GM18517 (cell line): ENCODE measurements around the gene METTL2B.
A peak's percentile ranks its signal among the peaks of the same experiment; 100 is the strongest.

Source experiments
- ATAC-seq: cut with Tn5 transposase; IDR thresholded peaks from one replicate; pipeline ENCODE4 v1.9.1; 2021; ENCODE audit warnings: mild to moderate bottlenecking, moderate library complexity; ENCODE audit not compliant: unreplicated experiment

Gene METTL2B, protein sequence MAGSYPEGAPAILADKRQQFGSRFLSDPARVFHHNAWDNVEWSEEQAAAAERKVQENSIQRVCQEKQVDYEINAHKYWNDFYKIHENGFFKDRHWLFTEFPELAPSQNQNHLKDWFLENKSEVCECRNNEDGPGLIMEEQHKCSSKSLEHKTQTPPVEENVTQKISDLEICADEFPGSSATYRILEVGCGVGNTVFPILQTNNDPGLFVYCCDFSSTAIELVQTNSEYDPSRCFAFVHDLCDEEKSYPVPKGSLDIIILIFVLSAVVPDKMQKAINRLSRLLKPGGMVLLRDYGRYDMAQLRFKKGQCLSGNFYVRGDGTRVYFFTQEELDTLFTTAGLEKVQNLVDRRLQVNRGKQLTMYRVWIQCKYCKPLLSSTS

DNA sequence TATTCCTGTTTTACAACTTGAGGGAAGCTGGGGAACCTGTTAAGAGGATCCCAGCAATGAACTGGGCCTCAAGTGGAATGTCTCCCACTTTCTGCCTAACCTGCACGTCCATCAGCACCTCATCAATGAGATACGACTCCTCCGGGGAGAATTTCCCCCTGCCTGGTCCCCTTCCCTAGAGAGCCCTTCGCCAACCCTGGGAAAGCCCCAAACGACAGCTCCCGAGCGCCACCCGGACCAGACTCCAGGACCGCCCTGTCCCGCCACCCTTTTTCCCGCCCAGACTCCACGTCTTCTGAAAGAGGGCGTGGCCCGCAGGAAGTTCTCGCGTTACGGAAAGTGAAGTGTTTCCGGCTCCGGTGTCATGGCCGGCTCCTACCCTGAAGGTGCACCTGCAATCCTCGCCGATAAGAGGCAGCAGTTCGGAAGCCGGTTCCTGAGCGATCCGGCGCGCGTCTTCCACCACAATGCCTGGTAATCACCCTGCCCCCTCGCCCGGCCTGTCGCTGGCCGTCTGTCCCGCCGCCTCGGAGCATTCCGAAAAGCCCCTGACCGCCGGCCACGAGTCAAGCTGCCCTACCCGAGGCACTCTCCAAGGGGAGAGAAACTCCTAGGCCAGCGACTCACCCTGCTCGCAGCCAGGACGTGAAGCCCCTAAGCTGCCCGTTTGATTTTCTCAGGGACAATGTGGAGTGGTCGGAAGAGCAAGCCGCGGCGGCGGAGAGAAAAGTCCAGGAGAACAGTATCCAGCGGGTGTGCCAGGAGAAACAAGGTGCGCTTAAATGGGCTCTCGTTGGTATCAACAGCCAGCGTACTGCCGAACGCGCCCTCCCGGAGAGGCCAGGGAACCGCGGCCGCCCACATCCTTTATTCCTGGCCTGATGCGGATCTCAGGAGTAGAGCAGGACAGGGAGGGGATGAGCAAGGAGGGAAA, at the start of gene METTL2B:
TSS of gene METTL2B (plus strand) at position 347 of the 934 bp plus-strand sequence. CDS start at position 365, 18 bp downstream.
- ATAC-seq = peak; percentile 88

DNA sequence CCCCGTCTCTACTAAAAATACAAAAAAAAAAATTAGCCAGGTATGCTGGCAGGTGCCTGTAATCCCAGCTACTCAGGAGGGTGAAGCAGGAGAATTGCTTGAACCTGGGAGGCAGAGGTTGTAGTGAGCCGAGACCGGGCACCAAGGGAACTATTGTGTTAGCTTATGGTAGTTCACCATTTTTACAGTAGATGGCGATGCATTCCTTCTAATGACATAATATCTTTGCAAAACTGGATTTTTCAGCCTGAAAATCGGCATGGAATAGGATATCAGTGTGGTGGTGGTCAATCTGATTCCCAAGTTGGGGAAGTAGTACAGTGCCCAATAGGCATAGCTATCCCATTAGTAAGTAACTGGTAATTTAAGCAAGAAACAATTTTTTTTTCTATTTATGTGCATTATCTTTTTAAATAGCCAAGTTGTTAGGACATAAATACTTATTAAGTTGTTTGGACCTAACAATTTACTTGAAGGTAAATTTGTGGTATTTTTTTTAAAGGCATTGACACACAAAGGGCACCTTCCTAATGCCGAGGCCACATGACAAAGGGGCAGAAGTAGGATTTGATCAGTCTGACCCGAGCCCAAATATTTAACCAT, 49.2 kb upstream of the METTL2B start:
- ATAC-seq = no peak

DNA sequence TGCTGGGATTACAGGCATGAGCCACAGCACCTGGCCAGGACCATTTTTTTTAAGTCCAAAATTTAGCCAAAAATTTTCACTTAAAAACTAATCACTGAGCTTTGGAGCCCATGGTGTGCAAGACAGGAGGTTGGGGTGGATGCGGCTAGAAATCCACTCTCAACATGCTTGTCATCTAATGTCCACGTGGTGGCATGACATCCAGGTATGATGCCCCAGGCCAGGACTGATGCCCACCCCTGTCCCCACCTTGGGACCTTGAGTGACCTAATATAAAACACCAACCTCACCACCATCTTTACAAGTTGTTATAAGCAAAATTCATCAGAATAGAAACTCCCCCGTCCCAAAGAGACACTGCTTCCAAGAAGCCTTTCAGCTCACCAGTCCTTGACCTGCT, 46.3 kb upstream of the METTL2B start:
- no peak for ATAC-seq

DNA sequence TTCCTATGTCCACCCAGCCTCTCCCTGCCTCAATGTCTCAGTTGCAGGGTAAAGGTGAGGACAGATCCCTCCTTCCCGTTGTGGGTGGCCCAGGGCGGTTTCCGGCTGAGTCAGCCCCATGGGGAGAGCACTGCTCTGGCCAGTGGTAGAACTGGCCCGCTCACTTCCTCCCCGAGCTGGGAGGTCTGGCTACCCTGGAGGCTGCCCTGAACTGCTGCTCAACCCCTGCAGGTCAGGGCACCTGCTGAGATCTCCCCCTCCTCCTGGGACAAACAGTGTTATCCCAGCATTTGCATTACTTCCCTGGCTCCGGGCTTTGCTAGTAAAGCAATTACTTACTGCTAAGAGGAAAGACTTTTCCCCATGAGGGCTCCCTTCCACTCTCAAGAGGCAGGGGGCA, 45.3 kb upstream of the METTL2B start:
- no peak for ATAC-seq

DNA sequence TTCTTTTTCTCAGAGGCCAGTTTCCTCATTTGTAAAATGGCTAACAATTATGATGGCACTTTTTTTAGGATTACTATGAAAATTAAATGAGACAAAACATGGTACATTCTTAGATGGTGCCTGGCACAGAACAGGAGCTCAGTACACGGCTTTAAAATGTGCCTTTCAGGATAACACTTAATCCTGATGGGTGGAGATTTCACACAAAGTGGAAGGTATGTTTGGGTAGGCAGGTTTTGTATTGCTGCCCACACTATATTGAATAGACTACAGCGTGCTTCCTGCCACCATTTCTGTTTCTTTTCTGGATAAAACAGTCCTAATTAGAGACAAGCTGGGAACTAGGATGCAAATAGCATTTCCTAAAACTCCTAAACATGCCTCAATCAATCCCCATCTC, 44.8 kb upstream of the METTL2B start:
- ATAC-seq = no peak

DNA sequence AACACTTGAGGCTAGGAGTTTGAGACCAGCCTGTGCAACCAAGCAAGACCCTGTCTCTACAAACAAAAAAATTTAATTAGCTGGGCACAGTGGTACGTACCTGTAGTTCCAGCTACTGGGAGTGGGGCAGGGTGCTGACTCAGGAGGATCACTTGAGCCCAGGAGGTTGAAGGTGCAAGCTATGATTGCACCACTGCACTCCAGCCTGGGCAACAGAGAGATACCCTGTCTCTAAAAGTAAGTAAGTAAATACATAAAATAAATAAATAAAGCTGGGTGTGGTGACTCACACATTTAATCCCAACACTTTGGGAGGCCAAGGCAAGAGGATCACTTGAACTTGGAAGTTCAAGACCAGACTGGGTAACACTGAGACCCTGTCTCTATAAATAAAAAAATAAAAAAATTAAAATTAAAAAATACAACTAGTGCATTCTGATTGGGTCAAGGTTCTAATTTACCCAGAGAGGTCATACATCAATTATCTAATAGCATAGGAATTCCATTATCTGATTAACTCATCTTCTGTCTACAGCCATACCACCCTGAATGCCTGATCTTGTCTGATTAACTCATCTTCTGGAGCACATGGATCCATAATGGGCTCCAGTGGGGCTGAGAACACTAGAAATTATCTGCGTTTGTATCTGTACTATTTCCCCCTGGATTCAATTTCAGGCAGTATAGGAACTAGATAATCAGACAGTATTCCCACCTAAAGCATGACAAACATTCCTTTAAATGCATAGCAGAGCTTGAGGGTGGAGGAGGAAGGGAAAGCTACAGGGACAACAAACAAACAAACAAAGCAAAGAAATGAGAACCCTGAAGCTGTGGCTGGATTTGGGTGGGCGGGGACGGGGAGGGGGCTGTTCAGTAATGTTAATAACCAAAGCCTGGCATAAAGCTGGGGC, 41.9 kb upstream of the METTL2B start:
- ATAC-seq = no peak

DNA sequence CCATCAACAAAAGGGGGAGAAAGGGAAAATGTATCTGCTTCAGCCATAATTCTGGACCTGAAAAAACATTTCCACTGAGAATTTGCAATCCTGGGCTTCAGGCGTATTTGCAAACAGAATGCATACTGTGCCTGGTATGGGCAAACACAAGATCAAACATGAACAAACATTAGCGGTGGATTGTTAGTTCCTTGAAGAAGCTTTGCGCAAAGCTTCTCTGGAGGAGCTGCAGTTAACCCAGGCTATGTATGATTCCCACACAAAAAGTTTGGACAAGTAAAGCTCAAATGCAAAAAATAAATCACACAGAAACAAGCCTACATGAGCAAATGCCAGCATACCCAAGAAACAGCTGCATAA, 41.2 kb upstream of the METTL2B start:
- no peak for ATAC-seq

DNA sequence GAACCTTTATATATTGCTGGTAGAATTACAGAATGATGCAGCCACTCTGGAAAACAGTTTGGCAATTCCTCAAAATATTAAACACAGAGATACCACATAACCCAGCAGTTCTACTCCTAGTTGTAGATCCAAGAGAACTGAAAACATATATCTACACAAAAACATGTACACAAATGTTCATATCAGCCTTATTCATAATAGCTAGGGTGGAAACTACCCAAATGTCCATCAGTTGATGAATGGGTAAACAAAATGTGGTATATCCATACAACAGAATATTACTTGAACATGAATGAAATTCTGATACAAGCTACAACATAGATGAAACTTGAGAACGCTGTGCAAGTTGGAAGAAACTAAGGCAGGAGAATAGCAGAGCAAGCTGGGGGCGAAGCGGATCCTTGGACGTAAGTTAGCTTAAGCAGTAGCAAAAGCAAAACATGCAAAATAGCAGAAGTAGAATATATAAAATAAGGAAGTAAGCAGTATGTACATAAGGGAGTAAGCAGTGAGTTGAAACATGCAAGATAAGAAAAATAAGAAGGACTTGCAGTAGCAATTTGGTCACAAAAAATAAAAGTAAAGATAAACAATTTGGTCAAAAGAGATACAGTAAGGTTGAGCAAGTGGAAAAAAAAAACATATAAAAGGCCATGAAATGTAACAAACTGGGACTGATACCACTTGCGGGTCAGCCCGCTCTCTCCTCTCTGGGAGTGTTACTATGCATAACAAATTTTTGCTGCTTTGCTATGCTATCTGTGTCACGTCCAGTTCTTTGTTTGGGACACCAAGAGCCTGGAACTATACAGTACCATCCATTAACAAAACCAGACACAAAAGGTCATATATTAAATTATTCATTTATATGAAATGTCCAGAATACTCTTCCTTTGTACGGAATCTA, 38.9 kb upstream of the METTL2B start:
- peak; percentile 73 for ATAC-seq

DNA sequence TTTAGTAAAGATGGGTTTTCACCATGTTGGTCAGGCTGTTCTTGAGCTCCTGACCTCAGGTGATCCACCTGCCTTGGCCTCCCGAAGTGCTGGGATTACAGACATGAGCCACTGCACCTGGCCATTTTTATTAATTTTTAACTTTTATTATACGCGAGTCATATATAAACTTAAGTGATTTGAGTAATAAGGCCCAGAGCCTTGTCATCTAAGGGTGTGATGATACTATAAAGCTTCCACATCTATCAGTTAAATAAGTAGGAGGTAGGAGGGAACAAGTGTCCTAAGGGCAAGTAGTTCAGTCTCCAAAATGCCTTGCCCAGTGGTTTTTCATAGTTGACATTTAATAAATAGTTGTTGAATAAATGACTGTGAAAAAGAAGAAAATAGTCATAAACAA, 34.2 kb upstream of the METTL2B start:
- no peak for ATAC-seq

DNA sequence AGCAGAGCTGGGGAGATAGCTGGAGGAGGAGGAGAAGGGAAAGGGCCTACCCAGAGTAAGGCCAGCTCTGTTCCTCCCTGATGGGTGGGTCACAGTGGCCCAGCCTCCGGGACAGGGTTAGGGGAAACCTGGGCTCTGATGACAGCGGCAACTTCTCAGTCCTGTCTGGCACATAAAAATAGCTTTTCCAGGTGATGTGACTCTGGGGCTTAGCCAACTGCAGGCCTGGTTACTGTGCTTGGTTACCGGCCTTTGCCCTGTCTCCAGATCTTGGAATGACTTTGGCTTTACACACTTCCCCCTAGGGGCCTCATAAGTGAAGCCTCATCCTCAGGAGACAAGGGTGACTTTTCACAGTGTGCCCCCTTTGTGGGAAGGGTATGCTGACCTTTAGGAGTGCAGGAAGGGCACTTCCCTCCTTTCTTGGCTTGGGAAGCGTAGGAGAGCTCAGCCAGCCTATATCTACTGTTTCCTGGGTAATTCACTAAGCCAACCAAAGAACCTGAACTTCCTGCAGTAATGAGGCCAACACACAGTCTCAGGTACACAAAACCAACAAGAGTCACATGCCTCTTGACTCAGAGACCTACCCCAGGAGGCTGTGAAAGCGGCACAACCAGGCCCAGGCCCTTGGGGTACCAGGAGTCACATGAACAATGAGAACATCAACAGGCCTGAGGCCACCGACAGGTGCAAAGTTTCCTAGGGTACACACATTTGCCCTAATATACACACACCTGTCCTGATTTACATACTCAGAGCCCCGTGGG, 32.5 kb upstream of the METTL2B start:
- no peak for ATAC-seq

DNA sequence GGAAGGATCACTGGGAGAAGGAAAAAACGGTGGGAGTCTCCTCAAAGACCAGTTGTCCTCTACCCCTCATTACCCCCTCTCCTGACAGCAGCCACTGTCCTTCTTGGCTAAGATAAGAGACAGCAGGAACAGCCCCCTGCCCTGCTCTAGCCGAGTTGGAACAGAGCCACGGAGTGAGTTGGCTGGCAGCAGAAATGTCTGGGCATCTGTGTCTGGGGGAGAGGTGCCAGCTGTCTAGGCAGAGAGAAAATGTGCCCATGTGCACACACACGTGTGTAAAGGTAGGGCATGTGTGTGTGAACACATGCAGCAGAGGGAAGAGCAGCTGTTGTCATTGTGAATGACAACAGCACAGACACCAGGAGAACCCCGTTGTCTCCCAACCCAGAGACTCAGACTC, 30.2 kb upstream of the METTL2B start:
- ATAC-seq = no peak

DNA sequence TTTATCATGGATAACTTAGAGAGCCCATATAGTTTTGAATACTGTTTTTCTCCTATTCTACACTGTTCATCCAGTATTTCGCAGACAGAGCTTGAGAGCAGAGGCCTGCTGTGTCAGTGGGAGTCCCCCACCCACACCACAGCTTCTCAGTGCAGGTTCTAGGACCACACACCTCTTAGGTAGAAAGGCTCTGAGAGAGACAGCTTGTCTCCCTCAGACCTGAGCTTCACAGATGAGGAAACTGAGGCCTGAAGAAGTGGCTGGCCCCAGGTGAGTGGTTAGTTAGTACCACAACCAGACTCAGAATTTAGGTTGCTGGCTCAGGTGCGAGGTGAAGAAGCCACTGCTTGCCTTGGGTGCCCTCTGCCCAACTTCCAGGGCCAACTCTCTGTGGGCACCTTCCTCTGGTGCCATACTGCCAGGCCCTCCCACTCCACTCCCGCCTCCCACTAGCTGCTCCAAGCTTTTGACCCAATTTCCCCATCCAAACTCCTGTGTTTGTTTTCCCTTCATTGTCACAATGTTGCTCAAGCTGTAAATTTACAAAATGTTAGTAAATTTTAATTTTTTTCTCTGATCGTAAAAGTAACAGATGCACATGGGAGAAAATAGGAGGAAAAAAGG, 28.5 kb upstream of the METTL2B start:
- ATAC-seq = no peak

DNA sequence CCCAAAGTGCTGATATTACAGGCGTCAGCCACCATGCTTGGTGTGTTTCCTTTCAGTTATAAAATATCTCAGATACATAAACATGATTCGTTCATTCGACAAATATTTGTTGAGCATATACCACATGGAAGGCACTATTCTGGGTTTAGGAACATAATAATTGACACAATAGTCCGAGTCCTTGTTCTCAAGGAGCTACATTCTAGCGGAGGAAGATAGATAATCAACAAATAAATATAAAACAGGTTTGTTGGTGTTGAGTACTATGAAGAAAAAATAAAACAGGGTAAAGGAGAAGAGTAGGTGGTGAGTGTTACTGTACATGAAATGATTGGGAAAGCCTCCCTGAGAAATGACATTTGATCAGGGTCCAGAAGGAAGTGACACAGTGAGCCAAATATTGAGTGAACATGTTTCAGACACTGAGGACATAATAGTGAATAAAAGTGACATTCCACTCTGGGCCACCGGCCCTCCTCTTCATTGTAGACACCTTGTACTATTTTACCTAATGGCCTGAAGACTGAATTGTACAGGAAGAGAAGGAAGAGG, 27.7 kb upstream of the METTL2B start:
- no peak for ATAC-seq

DNA sequence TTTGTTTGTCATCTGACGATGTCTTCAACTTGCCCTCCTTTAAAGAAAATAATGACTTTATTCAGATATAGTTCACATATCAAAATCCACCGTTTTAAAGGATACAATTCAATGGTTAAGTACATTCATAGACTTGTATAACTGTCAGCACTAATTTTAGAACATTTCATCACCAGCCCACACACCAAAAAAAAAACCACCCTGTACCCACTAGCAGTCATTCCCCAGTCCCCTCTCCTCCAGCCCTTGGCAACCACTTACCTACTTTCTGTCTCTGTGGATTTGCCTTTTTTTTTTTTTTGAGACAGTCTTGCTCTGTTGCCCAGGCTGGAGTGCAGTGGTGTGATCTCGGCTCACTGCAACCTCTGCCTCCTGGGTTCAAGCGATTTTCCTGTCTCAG, 26.1 kb upstream of the METTL2B start:
- ATAC-seq = no peak

DNA sequence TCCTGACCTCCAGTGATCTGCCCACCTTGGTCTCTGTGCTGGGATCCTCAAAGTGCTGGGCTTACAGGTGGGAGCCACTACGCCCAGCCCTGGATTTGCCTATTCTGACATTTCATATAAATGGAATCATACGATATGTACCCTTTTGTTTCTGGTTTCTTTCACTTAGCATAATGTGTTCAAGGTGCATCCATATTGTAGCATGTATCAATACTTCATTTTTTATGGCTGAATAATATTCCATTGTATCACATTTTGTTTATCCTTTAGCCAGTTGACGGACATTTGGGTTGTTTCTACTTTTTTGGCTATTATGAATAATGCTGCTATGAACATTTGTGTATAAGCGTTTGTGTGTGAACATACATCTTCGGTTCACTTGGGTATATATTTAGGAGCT, 25.6 kb upstream of the METTL2B start:
- ATAC-seq = no peak

DNA sequence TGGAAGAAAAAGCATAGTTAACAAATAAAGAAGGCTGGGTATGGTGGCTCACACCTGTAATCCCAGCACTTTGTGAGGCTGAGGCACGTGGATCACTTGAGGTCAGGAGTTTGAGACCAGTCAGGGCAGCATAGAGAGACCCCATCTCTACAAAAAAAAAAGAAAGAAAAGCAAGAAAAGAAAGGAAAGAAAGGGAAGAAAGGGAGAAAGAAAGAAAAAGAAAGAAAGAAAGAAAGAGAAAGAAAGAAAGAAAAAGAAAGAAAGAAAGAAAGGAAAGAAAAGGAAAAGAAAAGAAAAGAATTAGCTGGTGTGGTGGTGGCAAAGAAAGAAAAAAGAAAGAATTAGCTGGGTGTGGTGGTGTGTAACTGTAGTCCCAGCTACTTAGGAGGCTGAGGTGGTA, 24.0 kb upstream of the METTL2B start:
- no peak for ATAC-seq

DNA sequence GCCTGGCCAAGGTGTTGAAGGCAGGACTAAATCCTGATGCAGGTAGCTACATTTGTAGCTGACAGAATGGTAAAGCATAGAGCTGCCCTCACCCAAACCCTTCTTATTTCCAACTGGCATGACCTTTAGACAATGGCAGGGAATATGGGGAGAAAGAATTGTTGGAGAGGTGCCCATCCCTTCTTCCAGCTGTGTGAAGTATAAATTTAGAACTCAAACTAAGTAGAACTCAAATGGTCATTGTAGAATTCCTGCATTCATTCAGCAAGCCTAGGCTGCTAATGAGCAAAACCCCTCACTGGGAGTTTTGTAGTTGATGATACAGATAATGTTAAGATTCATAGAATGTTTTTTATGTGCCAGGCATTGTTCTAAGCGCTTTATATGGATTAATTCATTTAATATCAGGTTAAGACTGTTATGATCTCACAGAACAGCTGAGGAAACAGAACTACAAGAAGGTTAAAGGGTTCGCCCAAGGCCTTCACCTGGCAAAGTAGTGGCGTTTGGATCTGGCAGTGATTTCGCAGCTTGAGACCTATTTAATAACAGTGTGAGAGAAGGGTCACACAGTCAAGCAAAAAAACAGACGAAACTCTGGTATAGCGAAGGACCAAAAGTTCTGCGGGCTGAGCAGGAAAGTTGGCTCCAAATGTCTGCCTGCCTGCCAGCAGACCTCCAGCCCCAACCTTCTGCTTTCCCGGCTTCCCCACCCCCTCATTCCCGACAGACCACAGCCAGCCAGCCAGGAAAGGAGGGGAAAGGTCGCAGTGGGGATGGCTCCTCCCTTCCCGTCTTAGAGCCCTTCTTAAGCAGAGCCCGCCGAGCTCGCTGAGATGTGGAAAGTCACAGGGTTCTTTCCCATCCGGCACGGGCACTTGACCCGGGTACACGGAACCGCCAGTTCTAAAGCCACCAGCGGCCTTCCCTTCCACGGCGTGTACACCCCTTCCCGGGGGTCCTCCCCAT, 22.4 kb upstream of the METTL2B start:
- ATAC-seq = no peak
